ENCODE data around the gene LIMA1.

DNA sequence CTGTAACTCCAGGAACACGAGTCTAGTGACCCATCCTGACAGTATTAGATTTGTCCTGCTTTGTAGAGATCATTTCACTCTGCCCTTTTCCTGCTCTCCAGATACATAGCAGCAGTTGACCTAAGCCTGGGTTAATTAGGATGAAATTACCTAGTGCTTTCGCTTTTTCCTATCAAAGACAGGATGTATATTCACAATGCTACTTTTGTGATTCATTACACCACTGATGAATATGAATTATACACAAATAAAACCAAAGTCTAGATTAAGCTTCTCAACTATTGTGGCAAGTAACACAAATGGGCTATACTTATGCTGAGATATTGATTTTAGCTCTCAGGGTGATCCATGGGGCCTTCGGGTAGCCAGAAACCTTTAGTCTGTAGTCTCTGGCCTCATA is 134.0 kb downstream of the LIMA1 start:
- no peak for TF ChIP-seq EZH2 (optimal IDR thresholded peaks at IDR 0.05; ENCODE audit: low read depth, low read length)
- TF ChIP-seq, protein P1, sequence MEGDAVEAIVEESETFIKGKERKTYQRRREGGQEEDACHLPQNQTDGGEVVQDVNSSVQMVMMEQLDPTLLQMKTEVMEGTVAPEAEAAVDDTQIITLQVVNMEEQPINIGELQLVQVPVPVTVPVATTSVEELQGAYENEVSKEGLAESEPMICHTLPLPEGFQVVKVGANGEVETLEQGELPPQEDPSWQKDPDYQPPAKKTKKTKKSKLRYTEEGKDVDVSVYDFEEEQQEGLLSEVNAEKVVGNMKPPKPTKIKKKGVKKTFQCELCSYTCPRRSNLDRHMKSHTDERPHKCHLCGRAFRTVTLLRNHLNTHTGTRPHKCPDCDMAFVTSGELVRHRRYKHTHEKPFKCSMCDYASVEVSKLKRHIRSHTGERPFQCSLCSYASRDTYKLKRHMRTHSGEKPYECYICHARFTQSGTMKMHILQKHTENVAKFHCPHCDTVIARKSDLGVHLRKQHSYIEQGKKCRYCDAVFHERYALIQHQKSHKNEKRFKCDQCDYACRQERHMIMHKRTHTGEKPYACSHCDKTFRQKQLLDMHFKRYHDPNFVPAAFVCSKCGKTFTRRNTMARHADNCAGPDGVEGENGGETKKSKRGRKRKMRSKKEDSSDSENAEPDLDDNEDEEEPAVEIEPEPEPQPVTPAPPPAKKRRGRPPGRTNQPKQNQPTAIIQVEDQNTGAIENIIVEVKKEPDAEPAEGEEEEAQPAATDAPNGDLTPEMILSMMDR (IDR thresholded peaks at IDR 0.05; ENCODE audit: low read length) = no peak
- no peak for TF ChIP-seq EZH2phosphoT487 (IDR thresholded peaks at IDR 0.05; ENCODE audit: low read length)

Data from MM.1S (cell line).